Neutrophil (primary cell): Measurements from ENCODE around the gene GRHPR.

Source experiments
- H3K27ac ChIP-seq: fragments of 200-600 bp; sonication (generic); 2 replicates; pipeline ENCODE4 v1.5.1; 2016; ENCODE audit warnings: mild to moderate bottlenecking, moderate library complexity
- H3K27me3 ChIP-seq: fragments of 200-600 bp; sonication (generic); 2 replicates; pipeline ENCODE4 v1.6.0; 2016; ENCODE audit warnings: mild to moderate bottlenecking
- H3K36me3 ChIP-seq: fragments of 200-600 bp; sonication (generic); 2 replicates; pipeline ENCODE4 v1.5.1; 2017
- H3K4me1 ChIP-seq, 2 experiments: fragments of 200-600 bp in 1 of 2; sonication (generic) in 1 of 2; 1 replicate in 1 of 2; 2 replicates in 1 of 2; pipeline versions ENCODE4 v1.5.1 to v1.6.1; 2013 to 2016; ENCODE audit warnings: low read depth in 1 of 2, low read length in 1 of 2, mild to moderate bottlenecking in 1 of 2, moderate library complexity in 1 of 2; ENCODE audit not compliant: control insufficient read depth in 1 of 2, insufficient read depth in 1 of 2
- H3K4me3 ChIP-seq, 2 experiments: fragments of 200-600 bp in 1 of 2; sonication (generic) in 1 of 2; 1 replicate in 1 of 2; 2 replicates in 1 of 2; pipeline ENCODE4 v1.5.1; 2013 to 2016; ENCODE audit warnings: low read depth in 1 of 2, low read length in 1 of 2, mild to moderate bottlenecking in 1 of 2, moderate library complexity in 1 of 2
- H3K9me3 ChIP-seq: fragments of 200-600 bp; sonication (generic); 2 replicates; pipeline ENCODE4 v1.5.1; 2016
- CTCF ChIP-seq: fragments of 200-600 bp; sonication (generic); IDR thresholded peaks from 2 replicates; pipeline ENCODE4 v1.5.1; 2016; ENCODE audit warnings: antibody characterized with exemption

The GRHPR gene

GRCh38 chr9:37430841-37431597 is 8.5 kb downstream of the GRHPR start:
- H3K27ac ChIP-seq: no peak overlapping the region
- H3K9me3 ChIP-seq: no peaks in the 10 kb centered on the region
- H3K4me3 ChIP-seq: no peak overlapping the region
- H3K4me1 ChIP-seq: no peaks in the 10 kb centered on the region
- TF ChIP-seq CTCF: no peak
- no peaks in the 10 kb centered on the region for H3K27me3 ChIP-seq
- H3K36me3 ChIP-seq: peaks cover 99% of the 10 kb centered on the region

GRCh38 chr9:37432020-37432419 is 9.5 kb downstream of the GRHPR start:
- TF ChIP-seq CTCF: no peak
- peaks cover 99% of the 10 kb centered on the region for H3K36me3 ChIP-seq
- no peak overlapping the region for H3K27ac ChIP-seq
- no peaks in the 10 kb centered on the region for H3K27me3 ChIP-seq
- H3K4me3 ChIP-seq: no peak overlapping the region
- H3K4me1 ChIP-seq: no peaks in the 10 kb centered on the region
- H3K9me3 ChIP-seq: no peaks in the 10 kb centered on the region

- H3K27me3 ChIP-seq: no peaks in the 10 kb centered on the region
- H3K27ac ChIP-seq: no peak overlapping the region
- no peaks in the 10 kb centered on the region for H3K4me1 ChIP-seq
- H3K9me3 ChIP-seq: no peaks in the 10 kb centered on the region
- TF ChIP-seq CTCF: no peak
- peaks cover 99% of the 10 kb centered on the region for H3K36me3 ChIP-seq
- H3K4me3 ChIP-seq: no peak overlapping the region
Measured at GRCh38 chr9:37433867-37434371, 11.4 kb downstream of the GRHPR start.

- Histone ChIP-seq H3K27me3 (no peaks in the 10 kb centered on the region), H3K36me3 (peaks cover 99% of the 10 kb centered on the region), H3K4me3 (no peak overlapping the region), H3K9me3 (no peaks in the 10 kb centered on the region), H3K4me1 (no peaks in the 10 kb centered on the region), H3K27ac (no peak overlapping the region)
- TF ChIP-seq CTCF: no peak
Measured at GRCh38 chr9:37436540-37436939, 14.0 kb downstream of the GRHPR start.

GRCh38 chr9:37437010-37437409 is 14.5 kb downstream of the GRHPR start:
- no peaks in the 10 kb centered on the region for H3K9me3 ChIP-seq
- H3K4me3 ChIP-seq: no peak overlapping the region
- H3K36me3 ChIP-seq: peaks cover 99% of the 10 kb centered on the region

More at GRCh38 chr9:37437010-37437409, 14.5 kb downstream of the GRHPR start:
- TF ChIP-seq CTCF: no peak
- Histone ChIP-seq H3K27me3 (no peaks in the 10 kb centered on the region), H3K27ac (no peak overlapping the region), H3K4me1 (no peaks in the 10 kb centered on the region)
